Measurements from ENCODE around the gene THOP1.
"Not testable (repeated sequence)": the region's sequence is repeated elsewhere in the genome, so short reads cannot be mapped to it uniquely, and the experiment has no call there.

THOP1 gene

DNA sequence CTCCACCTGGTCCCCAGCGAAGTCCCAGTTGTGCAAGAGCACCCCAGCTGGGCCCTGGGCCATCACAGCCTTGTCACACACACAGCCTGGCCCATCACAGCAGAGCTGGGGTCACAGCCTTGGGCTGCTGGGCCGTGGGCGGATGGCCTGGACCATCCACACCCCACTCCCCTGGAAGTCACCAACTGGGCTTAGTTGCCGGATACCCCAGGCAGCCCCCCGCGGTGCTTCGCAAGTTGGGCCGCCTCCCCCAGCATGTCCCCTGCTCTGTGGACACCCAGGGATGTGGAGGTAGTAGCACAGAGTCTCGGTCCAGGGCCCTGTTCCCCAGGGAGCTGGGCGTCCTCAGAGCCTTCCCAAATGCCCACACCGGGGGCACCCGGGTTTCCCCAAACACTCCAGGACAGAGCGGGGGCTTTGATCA lies 29.9 kb downstream of the THOP1 start:
- no peak for DNase-seq (ENCODE audit: low read depth)
- H3K4me3 ChIP-seq (ENCODE audit: low read length), result no peak overlapping the region

DNA sequence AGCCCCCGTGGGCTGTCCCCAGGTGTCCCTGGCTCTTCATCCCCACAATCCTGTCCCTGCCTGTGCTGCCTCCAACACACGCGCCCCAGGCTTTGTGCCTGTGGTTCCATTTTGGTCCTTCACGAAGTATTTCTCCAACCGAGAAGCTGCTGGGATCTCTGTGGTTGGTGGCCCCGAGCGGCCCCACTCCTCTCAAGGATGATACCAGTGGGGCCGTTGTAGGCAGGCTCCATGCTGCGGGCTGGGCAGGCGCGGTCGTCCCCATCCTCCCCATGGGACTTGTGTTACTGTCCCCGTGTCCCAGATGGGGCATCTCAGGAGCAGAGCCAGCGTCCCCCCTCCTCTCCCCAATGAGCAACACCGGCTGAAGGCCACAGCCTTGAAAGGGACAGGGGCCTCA lies 30.6 kb downstream of the THOP1 start:
- no peak overlapping the region for H3K4me3 ChIP-seq (ENCODE audit: low read length)
- TF ChIP-seq, protein P1, sequence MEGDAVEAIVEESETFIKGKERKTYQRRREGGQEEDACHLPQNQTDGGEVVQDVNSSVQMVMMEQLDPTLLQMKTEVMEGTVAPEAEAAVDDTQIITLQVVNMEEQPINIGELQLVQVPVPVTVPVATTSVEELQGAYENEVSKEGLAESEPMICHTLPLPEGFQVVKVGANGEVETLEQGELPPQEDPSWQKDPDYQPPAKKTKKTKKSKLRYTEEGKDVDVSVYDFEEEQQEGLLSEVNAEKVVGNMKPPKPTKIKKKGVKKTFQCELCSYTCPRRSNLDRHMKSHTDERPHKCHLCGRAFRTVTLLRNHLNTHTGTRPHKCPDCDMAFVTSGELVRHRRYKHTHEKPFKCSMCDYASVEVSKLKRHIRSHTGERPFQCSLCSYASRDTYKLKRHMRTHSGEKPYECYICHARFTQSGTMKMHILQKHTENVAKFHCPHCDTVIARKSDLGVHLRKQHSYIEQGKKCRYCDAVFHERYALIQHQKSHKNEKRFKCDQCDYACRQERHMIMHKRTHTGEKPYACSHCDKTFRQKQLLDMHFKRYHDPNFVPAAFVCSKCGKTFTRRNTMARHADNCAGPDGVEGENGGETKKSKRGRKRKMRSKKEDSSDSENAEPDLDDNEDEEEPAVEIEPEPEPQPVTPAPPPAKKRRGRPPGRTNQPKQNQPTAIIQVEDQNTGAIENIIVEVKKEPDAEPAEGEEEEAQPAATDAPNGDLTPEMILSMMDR (conservative IDR thresholded peaks at IDR 0.05; ENCODE audit: low read depth, low read length), result no peak
- DNase-seq (ENCODE audit: low read depth), result no peak

More for the DNA sequence above, 29.9 kb downstream of the THOP1 start:
- TF ChIP-seq, protein P1 (conservative IDR thresholded peaks at IDR 0.05; ENCODE audit: low read depth, low read length), result no peak

DNA sequence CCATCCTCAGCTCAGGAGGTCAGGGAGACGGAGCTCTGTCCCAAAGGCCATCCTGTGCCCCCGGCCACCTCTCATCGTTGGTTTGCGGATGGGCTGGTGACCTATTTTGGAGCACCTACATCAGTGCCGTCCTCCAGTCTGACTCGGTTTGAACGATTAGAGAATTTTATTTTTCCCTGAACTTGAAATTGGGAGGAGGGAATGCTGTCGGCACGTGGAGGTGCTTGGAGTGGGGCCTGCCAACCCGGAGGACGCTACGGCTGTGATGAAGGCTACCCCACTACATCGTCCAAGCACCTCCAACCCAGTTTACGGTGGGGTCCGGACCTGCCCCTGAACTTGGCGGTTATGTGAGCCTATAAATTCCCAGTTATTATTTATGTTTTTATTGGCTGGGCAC lies 31.3 kb downstream of the THOP1 start:
- H3K4me3 ChIP-seq (ENCODE audit: low read length), result no peak overlapping the region
- DNase-seq (ENCODE audit: low read depth), result no peak
- TF ChIP-seq, protein P1 (conservative IDR thresholded peaks at IDR 0.05; ENCODE audit: low read depth, low read length), result no peak

DNA sequence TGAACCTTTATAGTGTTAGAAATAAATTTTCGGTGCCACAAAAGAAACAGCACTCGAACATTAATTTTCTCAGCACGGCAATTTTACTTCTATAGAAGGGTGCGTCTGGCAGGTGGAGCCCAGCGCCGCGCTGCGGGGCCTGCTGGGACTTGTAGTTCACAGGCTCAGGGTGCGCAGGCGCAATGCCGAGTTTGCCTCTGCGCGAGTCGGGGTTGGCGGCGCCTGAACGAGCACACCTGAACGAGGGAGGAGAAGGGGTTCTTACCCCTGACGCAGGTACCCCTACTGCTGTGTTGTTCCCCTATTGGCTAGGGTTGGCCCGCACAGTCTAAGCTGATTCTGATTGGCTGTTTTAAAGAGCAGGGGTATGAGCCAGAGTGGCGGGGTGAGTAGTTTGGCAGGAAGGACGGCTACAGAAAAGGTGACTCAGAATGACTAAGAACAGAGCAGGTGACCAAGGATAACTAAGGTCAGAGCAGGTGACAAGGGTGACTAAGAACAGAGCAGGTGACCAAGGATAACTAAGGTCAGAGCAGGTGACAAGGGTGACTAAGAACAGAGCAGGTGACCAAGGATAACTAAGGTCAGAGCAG lies 32.0 kb downstream of the THOP1 start:
- not testable (repeated sequence) for DNase-seq (ENCODE audit: low read depth); H3K4me3 ChIP-seq (ENCODE audit: low read length)

DNA sequence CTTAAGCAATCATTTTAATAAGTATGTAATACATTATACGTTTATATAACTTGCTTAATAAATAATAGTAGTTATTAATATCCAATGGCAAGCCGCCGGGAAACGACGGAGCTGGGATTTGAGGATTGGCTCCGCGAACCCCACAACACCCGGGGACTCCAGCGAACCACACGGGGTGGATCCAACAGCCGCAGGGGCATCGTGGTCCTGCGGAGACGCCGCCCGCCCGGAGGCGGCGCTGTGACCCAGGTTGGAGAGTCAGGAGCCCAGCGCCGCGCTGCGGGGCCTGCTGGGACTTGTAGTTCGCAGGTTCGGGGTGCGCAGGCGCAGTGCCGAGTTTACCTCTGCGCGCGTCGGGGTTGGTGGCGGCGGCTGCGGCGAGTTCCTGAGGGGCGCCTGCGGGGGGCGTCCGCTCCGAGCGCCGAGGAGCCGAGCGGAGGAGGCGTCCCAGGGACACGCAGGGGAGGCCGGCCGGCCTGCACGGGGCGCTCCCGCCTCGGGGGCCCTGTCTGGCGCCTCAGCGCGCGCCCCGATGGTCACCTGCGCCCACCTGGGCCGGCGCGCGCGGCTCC lies 34.3 kb downstream of the THOP1 start, which contains the start of gene ZNF554:
Gene ZNF554 (plus strand): TSS at position 329 of the 572 bp plus-strand sequence. CDS start 204 bp downstream, at position 533.
- TF ChIP-seq, protein P1 (conservative IDR thresholded peaks at IDR 0.05; ENCODE audit: low read depth, low read length), result peak; percentile 95
- DNase-seq (ENCODE audit: low read depth), result peak; percentile 75
- H3K4me3 ChIP-seq (ENCODE audit: low read length), result peak within 1 kb of the TSS; percentile 71

DNA sequence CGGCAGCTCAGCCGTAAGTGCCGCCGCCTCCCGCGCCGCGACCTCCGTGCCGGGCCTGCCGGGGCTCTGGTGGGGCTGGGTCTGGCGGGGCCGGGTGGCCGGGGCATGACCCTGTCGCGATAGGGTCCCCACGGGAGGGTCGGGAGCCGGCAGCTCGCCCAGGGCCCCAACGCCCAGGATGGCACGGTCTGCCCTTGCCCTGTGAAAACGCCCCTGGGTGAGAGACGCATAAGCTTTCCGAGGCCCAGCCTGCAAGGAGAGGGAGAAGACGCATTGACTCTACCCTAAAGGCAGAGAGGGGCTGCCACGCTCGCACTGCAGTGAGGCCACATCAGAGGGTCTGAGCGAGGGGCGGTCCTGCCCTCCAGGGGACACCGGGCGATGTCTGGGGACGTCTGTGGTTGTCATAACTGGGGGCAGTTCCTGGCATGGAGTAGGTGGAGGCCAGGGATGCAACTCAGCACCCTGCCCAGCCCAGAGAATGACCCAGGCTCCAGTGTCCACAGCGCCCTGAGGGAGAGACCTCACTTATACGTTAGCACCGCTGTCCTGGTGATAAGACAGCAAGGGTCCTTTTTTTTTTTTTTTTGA lies 34.9 kb downstream of the THOP1 start:
- TF ChIP-seq, protein P1 (conservative IDR thresholded peaks at IDR 0.05; ENCODE audit: low read depth, low read length), result no peak
- DNase-seq (ENCODE audit: low read depth), result no peak
- peak overlapping the region; percentile 71 for H3K4me3 ChIP-seq (ENCODE audit: low read length)

DNA sequence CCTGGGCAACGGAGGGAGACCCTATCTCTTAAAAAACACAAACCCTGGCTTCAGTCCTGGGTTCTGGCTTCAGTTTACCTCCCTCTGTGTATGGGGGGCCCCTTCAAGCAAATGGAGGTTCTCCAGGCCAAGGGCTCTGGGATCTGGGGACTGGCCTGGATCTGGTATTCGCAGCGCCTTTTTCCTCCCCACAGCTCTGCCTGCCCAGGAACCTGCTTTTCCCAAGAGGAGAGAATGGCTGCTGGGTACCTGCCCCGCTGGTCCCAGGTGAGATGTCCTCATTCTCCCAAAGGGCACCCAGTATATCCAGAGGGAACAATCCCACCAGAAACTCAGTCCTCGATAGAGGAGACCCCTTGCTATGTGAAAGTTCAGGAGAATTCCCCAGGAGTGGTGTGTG lies 37.5 kb downstream of the THOP1 start:
- no peak overlapping the region for H3K4me3 ChIP-seq (ENCODE audit: low read length)
- no peak for DNase-seq (ENCODE audit: low read depth)
- TF ChIP-seq, protein P1 (conservative IDR thresholded peaks at IDR 0.05; ENCODE audit: low read depth, low read length), result no peak
